GM12891 (cell line): Measurements from ENCODE around the gene BCL2L13.
A peak's percentile ranks its signal among the peaks of the same experiment; 100 is the strongest.

Source experiments
- DNase-seq: peaks from one replicate; pipeline ENCODE4 v3.0.0; 2011; ENCODE audit warnings: low spot score; ENCODE audit not compliant: insufficient read length
- FAIRE-seq: peaks from 2 replicates; lab custom pipeline; 2011; peaks lifted over from hg19 to GRCh38; lab: Jason Lieb, UNC
- PAX5 ChIP-seq: IDR thresholded peaks from 2 replicates; pipeline ENCODE4 v1.6.1; 2011; ENCODE audit warnings: low read length, moderate library complexity, mild to moderate bottlenecking; ENCODE audit not compliant: insufficient read depth, severe bottlenecking
- POLR2A ChIP-seq: IDR thresholded peaks from 2 replicates; pipeline ENCODE4 v1.6.1; 2011; ENCODE audit warnings: low read depth, low read length, control low read depth
- POLR2AphosphoS5 ChIP-seq: IDR thresholded peaks from 2 replicates; pipeline ENCODE4 v1.6.1; 2011; ENCODE audit warnings: low read depth, low read length, control low read depth
- POU2F2 ChIP-seq: IDR thresholded peaks from 2 replicates; pipeline ENCODE4 v1.6.1; 2011; ENCODE audit warnings: low read depth, mild to moderate bottlenecking, control low read depth, low read length, moderate library complexity
- SPI1 ChIP-seq: IDR thresholded peaks from 2 replicates; pipeline ENCODE4 v1.6.1; 2011; ENCODE audit warnings: low read depth, low read length, control low read depth
- TAF1 ChIP-seq: IDR thresholded peaks from 2 replicates; pipeline ENCODE4 v1.6.1; 2011; ENCODE audit warnings: low read depth, low read length, control low read depth

Gene BCL2L13

GRCh38 chr22:17724678-17725499 lies 86.3 kb downstream of the BCL2L13 start:
- FAIRE-seq (no peak), DNase-seq (no peak)
- TF ChIP-seq POU2F2 (no peak), PAX5 (no peak), POLR2AphosphoS5 (no peak), TAF1 (no peak), SPI1 (no peak), POLR2A (no peak)

GRCh38 chr22:17725500-17725796 lies 86.9 kb downstream of the BCL2L13 start:
- TF ChIP-seq POU2F2 (no peak), POLR2A (no peak), PAX5 (no peak), TAF1 (no peak), POLR2AphosphoS5 (no peak), SPI1 (no peak)
- FAIRE-seq (no peak), DNase-seq (no peak)

DNA sequence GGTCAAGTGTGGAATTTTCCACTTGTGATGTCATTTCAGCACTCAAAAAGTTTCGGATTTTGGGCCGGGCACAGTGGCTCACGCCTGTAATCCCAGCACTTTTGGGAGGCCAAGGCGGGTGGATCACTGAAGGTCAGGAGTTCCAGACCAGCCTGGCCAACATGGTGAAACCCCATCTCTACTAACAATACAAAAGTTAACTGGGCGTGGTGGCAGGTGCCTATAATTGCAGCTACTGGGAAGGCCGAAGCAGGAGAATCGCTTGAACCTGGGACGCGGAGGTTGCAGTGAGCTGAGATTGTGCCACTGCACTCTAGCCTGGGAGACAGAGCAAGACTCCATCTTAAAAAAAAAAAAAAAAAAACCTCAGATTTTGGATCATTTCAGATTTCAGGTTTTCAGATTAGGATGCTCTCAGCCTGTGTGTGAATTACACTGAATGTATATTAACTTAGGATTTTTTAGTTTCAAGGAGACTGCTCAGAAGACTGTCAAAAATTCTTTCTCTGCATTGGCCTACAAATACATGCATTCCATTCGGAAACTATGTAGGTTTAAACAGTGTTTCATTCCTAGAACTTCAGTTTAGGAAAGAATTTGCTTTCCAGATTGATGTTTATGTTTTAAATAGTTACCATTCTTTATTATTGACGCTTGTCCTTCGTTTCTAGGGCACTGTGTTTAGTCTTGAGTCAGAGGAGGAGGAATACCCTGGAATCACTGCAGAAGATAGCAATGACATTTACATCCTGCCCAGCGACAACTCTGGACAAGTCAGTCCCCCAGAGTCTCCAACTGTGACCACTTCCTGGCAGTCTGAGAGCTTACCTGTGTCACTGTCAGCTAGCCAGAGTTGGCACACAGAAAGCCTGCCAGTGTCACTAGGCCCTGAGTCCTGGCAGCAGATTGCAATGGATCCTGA lies 87.7 kb downstream of the BCL2L13 start:
- TF ChIP-seq POU2F2 (no peak), POLR2A (no peak), PAX5 (no peak), TAF1 (no peak), SPI1 (no peak), POLR2AphosphoS5 (no peak)
- DNase-seq = no peak
- FAIRE-seq = no peak

- FAIRE-seq (no peak), DNase-seq (no peak)
- no peak for TF ChIP-seq TAF1
- TF ChIP-seq SPI1 = no peak
- TF ChIP-seq POLR2A = no peak
- TF ChIP-seq PAX5 = no peak
- no peak for TF ChIP-seq POU2F2
- TF ChIP-seq POLR2AphosphoS5 = no peak
Measured at GRCh38 chr22:17726928-17727897, 88.7 kb downstream of the BCL2L13 start.

- TF ChIP-seq SPI1 = no peak
- TF ChIP-seq POLR2AphosphoS5 = no peak
- TF ChIP-seq TAF1 = no peak
- no peak for TF ChIP-seq POU2F2
- DNase-seq = no peak
- FAIRE-seq = no peak
Measured at GRCh38 chr22:17728786-17729185, 90.2 kb downstream of the BCL2L13 start.

GRCh38 chr22:17729561-17729960 lies 91.0 kb downstream of the BCL2L13 start:
- TF ChIP-seq POLR2A (no peak), PAX5 (no peak), SPI1 (no peak), POU2F2 (no peak), TAF1 (no peak), POLR2AphosphoS5 (no peak)
- FAIRE-seq = no peak

GRCh38 chr22:17732251-17732854 lies 93.8 kb downstream of the BCL2L13 start:
- DNase-seq (no peak), FAIRE-seq (no peak)
- no peak for TF ChIP-seq POLR2A
- no peak for TF ChIP-seq PAX5
- no peak for TF ChIP-seq POU2F2
- no peak for TF ChIP-seq TAF1
- TF ChIP-seq POLR2AphosphoS5 = no peak
- no peak for TF ChIP-seq SPI1

More at GRCh38 chr22:17729561-17729960, 91.0 kb downstream of the BCL2L13 start:
- DNase-seq = no peak

DNA sequence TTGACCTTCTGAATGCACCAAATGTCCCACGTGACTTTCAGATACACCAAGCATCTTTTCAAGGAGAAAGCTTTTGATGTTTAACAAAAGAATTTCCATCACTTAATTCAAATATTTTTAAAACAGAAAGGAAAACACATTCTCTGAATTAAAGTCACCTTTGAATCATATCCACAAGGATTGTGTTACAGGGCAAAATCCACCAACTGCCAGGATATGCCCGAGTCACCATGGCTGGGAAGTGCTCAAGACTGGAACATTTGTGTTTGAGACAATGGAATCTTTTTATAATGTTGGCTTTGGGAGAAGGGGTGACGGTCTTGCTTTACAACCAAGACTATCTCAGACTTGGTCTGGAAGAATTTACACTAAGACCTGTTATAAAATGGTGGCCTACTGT lies 94.9 kb downstream of the BCL2L13 start:
- FAIRE-seq (no peak), DNase-seq (no peak)
- TF ChIP-seq POLR2A (peak; percentile 19; the same call in 1 of the 2 replicates), POU2F2 (no peak)

DNA sequence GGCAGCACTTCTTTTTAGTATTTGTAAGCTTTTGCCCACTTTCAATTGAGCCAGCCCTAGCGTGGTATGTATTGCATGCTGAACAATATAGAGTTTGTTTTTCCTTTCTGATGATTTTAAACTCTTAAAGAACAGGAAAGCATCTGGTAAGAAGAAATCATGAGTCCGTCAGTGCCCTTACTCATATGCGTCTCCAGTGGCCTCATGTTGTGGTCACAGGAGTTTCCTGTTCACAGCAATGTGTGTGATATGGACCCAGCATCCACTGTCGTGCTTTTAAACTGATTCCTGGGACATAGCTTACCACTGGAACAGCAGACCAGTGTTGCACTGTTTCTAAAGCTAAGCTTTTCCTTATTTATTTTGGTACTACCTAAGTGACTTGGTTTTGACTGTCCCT lies 95.6 kb downstream of the BCL2L13 start:
- no peak for TF ChIP-seq POLR2A
- no peak for TF ChIP-seq PAX5
- no peak; the same call in none of the 2 replicates for TF ChIP-seq POLR2AphosphoS5
- TF ChIP-seq TAF1 = no peak
- TF ChIP-seq SPI1 = no peak
- TF ChIP-seq POU2F2 = no peak
- peak; percentile 41 for FAIRE-seq
- DNase-seq = no peak
